Skin epidermis (tissue), 12 donors: ENCODE data around the gene MT1B.

Source experiments
- H3K27ac ChIP-seq, 21 experiments: fragments of 200-600 bp; sonication (generic) in 11 of 21; one replicate each; pipeline ENCODE4 v1.5.0; 2020; ENCODE audit warnings: mild to moderate bottlenecking in 3 of 21, inconsistent platforms in 2 of 21, moderate library complexity in 2 of 21
- H3K4me3 ChIP-seq, 7 experiments: fragments of 200-600 bp; sonication (generic) in 2 of 7; one replicate each; pipeline ENCODE4 v1.5.0; 2020; ENCODE audit warnings: inconsistent platforms in 2 of 7, mild to moderate bottlenecking in 2 of 7, moderate library complexity in 1 of 7

MT1B gene

GRCh38 chr16:56679078-56679730 lies 27.5 kb downstream of the MT1B start:
- Histone ChIP-seq H3K4me3 (no peak overlapping the region), H3K27ac (no peak overlapping the region)

- Histone ChIP-seq H3K4me3 (no peak overlapping the region), H3K27ac (no peak overlapping the region)
Observed at GRCh38 chr16:56679818-56680217, 28.1 kb downstream of the MT1B start.

- Histone ChIP-seq H3K27ac (peak within 1 kb of the TSS; percentile 25 to 97 (median 88)), H3K4me3 (peak within 1 kb of the TSS; percentile 49 to 74 (median 62))
Observed at GRCh38 chr16:56681939-56682702, 30.4 kb downstream of the MT1B start, which contains the start of gene MT1X. Gene MT1X, plus strand, starts transcription at chr16:56682470. Its CDS starts 71 bp downstream, at chr16:56682541.

GRCh38 chr16:56682703-56683397 lies 31.2 kb downstream of the MT1B start:
- H3K4me3 ChIP-seq: peak overlapping the region; percentile 49 to 74 (median 62)
- peak overlapping the region; percentile 25 to 97 (median 88) for H3K27ac ChIP-seq

- H3K27ac ChIP-seq: peak overlapping the region in 16 of 21 experiments; percentile 65 to 97 (median 89)
- H3K4me3 ChIP-seq: peak overlapping the region; percentile 49 to 74 (median 62)
Observed at GRCh38 chr16:56683424-56684172, 31.9 kb downstream of the MT1B start.

- Histone ChIP-seq H3K27ac (peak overlapping the region in 10 of 21 experiments; percentile 15 to 94 (median 73)), H3K4me3 (peak overlapping the region in 2 of 7 experiments; percentile 66 to 74)
Observed at GRCh38 chr16:56684256-56684925, 32.7 kb downstream of the MT1B start.

GRCh38 chr16:56684926-56685590 lies 33.4 kb downstream of the MT1B start:
- H3K27ac ChIP-seq: peak overlapping the region in 12 of 21 experiments; percentile 1 to 94 (median 61)
- peak overlapping the region in 1 of 7 experiments; percentile 74 for H3K4me3 ChIP-seq

DNA sequence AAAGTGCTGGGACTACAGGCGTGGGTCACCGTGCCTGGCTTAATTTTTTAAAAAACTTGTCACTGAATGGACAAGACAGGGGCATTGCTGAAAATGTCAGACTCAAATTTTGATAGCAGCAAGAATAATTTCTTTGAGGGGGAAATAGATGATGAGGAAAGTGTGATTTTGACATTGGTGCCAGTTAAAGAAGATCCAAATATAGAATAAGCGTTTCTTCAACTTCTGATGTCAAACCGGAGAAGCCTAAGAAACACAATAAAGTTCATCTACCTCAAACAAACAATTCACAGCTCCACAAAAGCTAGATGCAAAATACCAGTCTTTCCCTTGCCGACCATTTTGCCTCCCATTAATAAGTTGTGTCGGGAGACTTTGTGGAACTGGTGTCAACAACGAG lies 35.1 kb downstream of the MT1B start:
- H3K4me3 ChIP-seq: no peak overlapping the region
- H3K27ac ChIP-seq: no peak overlapping the region

DNA sequence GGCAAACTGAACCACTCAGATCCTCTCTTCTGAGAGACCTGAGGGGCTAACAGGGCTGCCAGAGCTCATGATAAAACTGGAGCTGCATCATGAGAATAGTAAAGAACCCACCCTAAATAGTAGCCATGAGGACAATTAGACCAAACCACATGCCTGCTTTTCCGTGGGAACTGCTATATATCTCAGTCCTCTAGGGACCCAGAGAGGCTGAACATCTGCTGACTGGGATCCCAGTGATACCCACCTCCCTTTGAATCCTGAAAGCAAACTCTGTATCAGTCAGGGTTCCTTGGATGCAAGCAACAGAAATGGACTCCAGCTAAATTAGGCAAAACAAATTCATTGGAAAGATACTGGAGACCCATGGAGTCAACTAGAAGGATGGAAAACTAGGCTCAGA lies 37.1 kb downstream of the MT1B start:
- no peak overlapping the region for H3K4me3 ChIP-seq
- H3K27ac ChIP-seq: peak overlapping the region in 3 of 21 experiments; percentile 10 to 44 (median 29)

DNA sequence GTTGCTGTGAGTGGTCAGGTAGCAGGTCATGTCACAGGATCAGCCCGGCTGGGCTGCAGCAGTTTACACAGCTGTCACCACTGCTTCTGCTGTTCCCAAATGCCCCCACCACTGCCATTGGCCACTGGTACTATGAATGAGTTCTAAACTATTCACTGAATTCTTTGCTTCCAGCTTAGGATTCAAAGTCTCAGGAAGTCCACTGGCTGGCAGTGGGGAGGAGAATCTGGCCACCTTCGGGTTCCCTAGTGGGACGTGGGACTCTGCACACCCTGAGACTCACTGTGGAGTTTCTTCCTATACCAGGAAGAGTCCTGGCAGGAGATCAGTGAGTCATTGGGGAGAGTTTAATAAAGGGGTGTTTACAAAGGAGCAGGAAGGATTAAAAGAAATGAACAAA lies 37.5 kb downstream of the MT1B start:
- H3K27ac ChIP-seq: peak overlapping the region in 3 of 21 experiments; percentile 0 to 29 (median 10)

GRCh38 chr16:56690420-56691122 lies 38.9 kb downstream of the MT1B start:
- Histone ChIP-seq H3K4me3 (no peak overlapping the region), H3K27ac (no peak overlapping the region)

More for the DNA sequence above, 37.5 kb downstream of the MT1B start:
- H3K4me3 ChIP-seq: no peak overlapping the region

GRCh38 chr16:56691885-56692284 lies 40.2 kb downstream of the MT1B start:
- Histone ChIP-seq H3K4me3 (no peak overlapping the region), H3K27ac (peak overlapping the region in 2 of 21 experiments; percentile 4 to 13)

DNA sequence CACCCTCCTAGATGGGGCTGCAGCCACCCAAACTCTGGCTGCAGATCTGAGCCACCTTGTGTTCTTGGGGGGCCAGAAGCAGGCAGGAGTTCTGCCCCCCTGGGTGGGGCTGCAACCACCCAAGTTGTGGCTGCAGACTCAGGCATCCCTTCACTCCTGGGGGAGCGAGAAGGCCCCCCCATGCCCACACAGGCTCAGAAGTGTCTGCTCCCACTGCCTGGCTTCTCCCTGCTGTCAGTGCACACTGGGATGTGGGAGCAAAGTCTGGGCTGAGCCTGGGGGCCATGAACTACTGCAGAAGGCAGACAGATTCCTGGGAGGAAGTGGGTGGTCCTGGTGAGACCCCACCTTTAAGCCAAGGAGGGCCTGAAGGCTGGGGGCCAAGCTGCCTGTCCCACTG lies 43.6 kb downstream of the MT1B start:
- no peak overlapping the region for H3K4me3 ChIP-seq
- no peak overlapping the region for H3K27ac ChIP-seq

DNA sequence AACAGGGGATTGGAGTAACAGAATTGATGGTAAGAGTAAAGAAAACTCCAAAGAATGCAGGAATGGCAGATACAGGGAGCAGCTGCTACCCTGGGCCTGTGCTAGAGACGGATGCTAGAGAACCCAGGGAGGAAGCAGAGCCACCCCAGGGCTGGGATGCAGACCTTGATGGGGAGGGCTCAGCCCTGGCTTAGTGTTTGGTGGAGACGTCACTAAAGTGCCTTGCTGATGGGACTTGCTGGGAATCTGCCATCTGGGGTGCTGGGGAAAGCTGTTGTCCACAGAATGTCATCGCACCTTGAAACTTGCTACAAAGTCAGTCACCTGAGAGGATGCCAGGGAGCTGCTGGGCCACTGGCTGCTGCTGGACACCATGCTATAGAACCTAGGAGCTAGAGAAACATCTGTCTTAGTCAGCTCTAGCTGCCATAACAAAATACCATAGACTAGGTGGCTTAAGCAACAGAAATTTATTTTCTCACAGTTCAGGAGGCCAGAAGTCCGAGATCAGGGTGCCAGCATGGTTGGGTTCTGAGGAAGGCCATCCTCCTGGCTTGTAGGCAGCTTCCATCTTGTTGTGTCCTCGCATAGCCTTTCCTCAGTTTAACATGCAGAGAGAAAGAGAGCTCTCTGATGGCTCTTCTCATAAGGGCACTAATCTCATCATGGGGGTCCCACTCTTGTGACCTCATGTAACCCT lies 45.9 kb downstream of the MT1B start:
- Histone ChIP-seq H3K4me3 (no peak overlapping the region), H3K27ac (no peak overlapping the region)

- H3K27ac ChIP-seq: no peak overlapping the region
- no peak overlapping the region for H3K4me3 ChIP-seq
Observed at GRCh38 chr16:56700195-56700594, 48.5 kb downstream of the MT1B start.

- H3K4me3 ChIP-seq: no peak overlapping the region
- H3K27ac ChIP-seq: no peak overlapping the region
Observed at GRCh38 chr16:56700631-56701030, 48.9 kb downstream of the MT1B start.

DNA sequence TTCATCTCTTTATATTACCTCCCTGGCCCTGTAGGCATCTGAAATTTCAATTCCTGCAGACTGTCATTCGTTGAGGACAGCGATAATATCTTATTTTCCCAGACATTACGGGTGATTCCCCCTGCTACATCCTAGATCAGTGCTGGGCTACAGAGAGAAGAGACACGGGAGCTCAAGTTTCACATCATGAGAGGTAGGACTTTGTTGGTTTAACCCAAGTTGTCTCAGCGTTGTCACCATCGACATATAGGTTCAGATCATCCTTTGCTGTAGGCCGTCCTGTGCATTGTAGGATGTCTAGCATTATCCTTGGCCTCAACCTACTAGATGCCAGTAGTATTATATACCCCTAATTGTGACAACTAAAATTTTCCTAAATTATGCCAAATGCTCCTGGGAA lies 49.8 kb downstream of the MT1B start:
- H3K4me3 ChIP-seq: no peak overlapping the region

More for the DNA sequence above, 49.8 kb downstream of the MT1B start:
- H3K27ac ChIP-seq: no peak overlapping the region
